CD8-positive, alpha-beta memory T cell (primary cell): ENCODE data around the gene CLEC10A. TPM values are rescaled to one million over a fixed set of nuclear protein-coding genes. Genes with fewer than 3 reads are reported as not detected.
"Not testable (repeated sequence)": the region's sequence is repeated elsewhere in the genome, so short reads cannot be mapped to it uniquely, and the experiment has no call there.

Experiments
- CTCF ChIA-PET: fragments of 350-600 bp; sonication (Branson Sonifier 250); formaldehyde crosslinking; loops from one replicate; lab custom pipeline; 2021; ENCODE audit warnings: antibody characterized with exemption; lab: Charles Lee
- POLR2A ChIA-PET: fragments of 350-600 bp; sonication (Branson Sonifier 250); formaldehyde crosslinking; loops from one replicate; lab custom pipeline; 2021; ENCODE audit warnings: antibody characterized with exemption; lab: Charles Lee
- DNase-seq, 5 donors: peaks; one replicate each; pipeline versions ENCODE4 v3.0.0 to v3.0.0-alpha.2; 2020 to 2022; ENCODE audit warnings: mixed read lengths in 1 of 5
- H3K27ac ChIP-seq: one replicate; pipeline ENCODE4 v1.7.0; 2013; ENCODE audit warnings: low read depth, mild to moderate bottlenecking, low read length, moderate library complexity
- H3K27me3 ChIP-seq: 2 replicates; pipeline ENCODE4 v1.7.0; 2013; ENCODE audit warnings: low read length, mild to moderate bottlenecking; ENCODE audit not compliant: insufficient read depth, poor library complexity, severe bottlenecking
- H3K36me3 ChIP-seq: 2 replicates; pipeline ENCODE4 v1.7.0; 2013; ENCODE audit warnings: mild to moderate bottlenecking, low read length, moderate library complexity; ENCODE audit not compliant: insufficient read depth
- H3K4me1 ChIP-seq: 2 replicates; pipeline ENCODE4 v1.7.0; 2013; ENCODE audit warnings: mild to moderate bottlenecking, low read length, moderate library complexity; ENCODE audit not compliant: insufficient read depth
- H3K4me3 ChIP-seq: 2 replicates; pipeline ENCODE4 v1.7.0; 2013; ENCODE audit warnings: mild to moderate bottlenecking, low read length
- H3K9me3 ChIP-seq: 2 replicates; pipeline ENCODE4 v1.7.0; 2013; ENCODE audit warnings: mild to moderate bottlenecking, low read length
- H3K27ac Mint-ChIP-seq, 8 donors: one replicate each; pipeline ENCODE4 v1.8.0; 2020 to 2021; ENCODE audit warnings: mixed read lengths in 8 of 8, mild to moderate bottlenecking in 6 of 8, inconsistent platforms in 3 of 8, moderate library complexity in 3 of 8
- H3K27me3 Mint-ChIP-seq, 2 donors: one replicate each; pipeline ENCODE4 v1.8.0; 2020 to 2021; ENCODE audit warnings: mixed read lengths in 2 of 2, mild to moderate bottlenecking in 1 of 2, moderate library complexity in 1 of 2
- H3K36me3 Mint-ChIP-seq, 3 donors: one replicate each; pipeline ENCODE4 v1.8.0; 2020 to 2021; ENCODE audit warnings: mixed read lengths in 3 of 3, inconsistent platforms in 1 of 3, mild to moderate bottlenecking in 1 of 3
- H3K4me1 Mint-ChIP-seq, 3 donors: one replicate each; pipeline ENCODE4 v1.8.0; 2020 to 2021; ENCODE audit warnings: mixed read lengths in 3 of 3, inconsistent platforms in 1 of 3, mild to moderate bottlenecking in 1 of 3
- H3K4me3 Mint-ChIP-seq, 7 donors: one replicate each; pipeline ENCODE4 v1.8.0; 2020 to 2021; ENCODE audit warnings: mixed read lengths in 7 of 7, mild to moderate bottlenecking in 6 of 7, moderate library complexity in 4 of 7, inconsistent platforms in 2 of 7
- H3K9me3 Mint-ChIP-seq, 5 donors: one replicate each; pipeline ENCODE4 v1.8.0; 2020 to 2022; ENCODE audit warnings: mixed read lengths in 5 of 5, mild to moderate bottlenecking in 3 of 5, moderate library complexity in 2 of 5, inconsistent platforms in 1 of 5
- polyA plus RNA-seq: library from polyadenylated mRNA; unstranded; fragments of 300-500 nt; fragmentation: Illumina TruSeq; gene quantifications from one replicate; pipeline ENCODE4 v1.2.3, GENCODE V29; 2021
- total RNA-seq, 2 experiments: library from RNA; stranded (reverse); gene quantifications; one replicate each; pipeline ENCODE4 v1.2.3, GENCODE V29; 2021

The CLEC10A gene
- total and polyA plus RNA-seq, 3 experiments from 2014 or later: 0.33 to 0.42 TPM; not detected in 1

DNA sequence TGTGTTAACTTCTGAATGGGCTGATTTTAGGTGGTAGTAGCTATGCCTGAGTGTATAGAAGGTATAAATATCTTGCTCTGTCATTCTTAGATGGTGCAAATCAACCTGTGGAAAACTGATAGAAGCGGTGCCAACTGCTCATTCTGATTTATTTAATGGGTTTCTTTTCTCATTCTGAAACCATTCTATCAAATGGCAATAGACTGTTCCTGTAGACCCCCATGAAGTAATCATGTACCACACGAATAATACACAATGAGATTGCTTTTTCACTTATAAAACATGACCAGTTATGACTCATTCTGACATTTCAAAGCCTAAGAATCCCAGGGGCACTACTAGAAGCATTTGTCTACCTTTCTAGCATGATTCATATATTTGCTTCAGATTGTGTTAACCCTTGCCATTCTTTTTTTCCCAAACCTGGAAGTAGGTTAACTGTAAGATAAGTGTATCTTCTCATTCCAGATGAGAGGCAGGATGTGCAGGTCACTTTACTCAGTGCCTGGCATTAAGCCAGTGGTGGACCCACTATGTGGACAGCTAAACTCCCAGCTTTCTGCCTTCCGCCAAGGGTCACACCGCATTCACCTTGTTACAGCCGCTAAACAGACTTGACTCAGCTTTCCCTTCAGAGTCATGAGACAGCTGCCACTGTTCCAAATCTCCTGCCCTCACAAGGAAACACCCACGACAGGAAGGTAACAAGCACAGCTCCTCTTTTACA lies 19.7 kb downstream of the CLEC10A start:
- Mint-ChIP-seq H3K27ac (no peak overlapping the region), H3K27me3 (peaks cover 14 to 28% of the 10 kb centered on the region in 2 donors), H3K4me1 (no peaks in the 10 kb centered on the region), H3K9me3 (no peaks in the 10 kb centered on the region), H3K4me3 (no peak overlapping the region), H3K36me3 (no peaks in the 10 kb centered on the region)
- CTCF ChIA-PET: no interaction called here
- no peaks in the 10 kb centered on the region for H3K9me3 ChIP-seq
- no peak overlapping the region for H3K27ac ChIP-seq
- no peaks in the 10 kb centered on the region for H3K4me1 ChIP-seq
- H3K4me3 ChIP-seq: no peak overlapping the region
- no peak for DNase-seq
- POLR2A ChIA-PET: no interaction called here
- no peaks in the 10 kb centered on the region for H3K36me3 ChIP-seq
- peaks cover 5% of the 10 kb centered on the region for H3K27me3 ChIP-seq

DNA sequence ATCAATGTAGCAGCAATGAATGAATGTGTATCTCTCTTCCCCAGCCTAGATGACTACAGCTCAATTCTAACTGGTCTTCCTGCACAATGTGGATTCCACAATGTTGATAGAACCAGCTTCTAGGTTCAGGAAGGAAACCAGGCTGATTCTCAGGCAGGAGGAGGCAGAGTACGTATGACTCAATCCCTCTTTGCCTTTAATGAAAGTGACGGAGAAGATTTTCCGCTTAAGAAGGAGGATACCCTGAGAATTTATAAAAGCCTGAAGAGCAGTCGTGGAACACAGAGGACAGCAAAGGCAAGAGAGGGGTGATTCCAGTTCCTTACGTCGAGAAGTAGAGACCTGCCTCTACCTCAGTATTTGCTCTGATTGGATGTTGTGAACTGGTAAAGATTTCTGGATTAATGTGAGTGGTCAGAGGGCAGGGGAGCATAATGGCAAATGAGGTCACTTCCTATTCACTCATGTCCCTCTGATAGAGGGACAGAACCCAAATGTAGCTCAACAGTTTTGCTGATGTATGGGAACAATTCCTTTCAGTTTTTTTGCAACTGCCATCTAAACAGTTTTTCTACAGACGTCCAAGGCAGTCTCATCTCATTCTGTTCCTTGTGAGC lies 21.1 kb downstream of the CLEC10A start:
- H3K4me1 ChIP-seq: no peaks in the 10 kb centered on the region
- Mint-ChIP-seq H3K27ac (no peak overlapping the region), H3K27me3 (peaks cover 9 to 20% of the 10 kb centered on the region in 2 donors), H3K9me3 (no peaks in the 10 kb centered on the region), H3K36me3 (no peaks in the 10 kb centered on the region), H3K4me3 (no peak overlapping the region), H3K4me1 (no peaks in the 10 kb centered on the region)
- ChIA-PET CTCF (interaction anchor here (1.1 kb wide), 1 partner anchor 75 kb away, joined by 4 read pairs; no protein-coding TSS in a partner anchor), POLR2A (no interaction called here)
- no peak overlapping the region for H3K4me3 ChIP-seq
- no peaks in the 10 kb centered on the region for H3K36me3 ChIP-seq
- peaks cover 5% of the 10 kb centered on the region for H3K27me3 ChIP-seq
- H3K27ac ChIP-seq: no peak overlapping the region
- no peaks in the 10 kb centered on the region for H3K9me3 ChIP-seq
- DNase-seq: no peak

DNA sequence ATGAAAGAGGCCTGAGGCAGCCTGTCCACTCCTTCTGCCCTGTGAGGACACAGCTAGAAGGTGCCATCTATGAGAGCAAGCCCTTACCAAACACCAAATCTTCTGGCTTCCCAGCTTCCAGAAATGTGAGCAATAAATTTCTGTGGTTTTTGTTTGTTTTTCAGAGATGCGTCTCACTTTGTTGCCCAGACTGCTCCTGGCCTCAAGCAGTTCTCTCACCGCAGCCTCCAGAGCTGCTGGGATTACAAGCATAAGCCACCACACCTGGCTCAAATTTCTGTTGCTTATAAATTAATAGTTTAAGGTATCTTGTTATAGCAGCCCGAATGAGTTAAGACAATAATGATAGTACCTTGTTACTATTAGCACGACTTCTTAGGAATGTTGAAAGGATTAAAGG lies 23.7 kb downstream of the CLEC10A start:
- DNase-seq: no peak
- peak overlapping the region in 1 of 8 donors; percentile 54 for H3K27ac Mint-ChIP-seq
- Histone ChIP-seq H3K4me1 (no peaks in the 10 kb centered on the region), H3K27ac (no peak overlapping the region), H3K4me3 (no peak overlapping the region), H3K9me3 (no peaks in the 10 kb centered on the region), H3K27me3 (no peaks in the 10 kb centered on the region), H3K36me3 (no peaks in the 10 kb centered on the region)
- peaks cover 6% of the 10 kb centered on the region in 2 donors for H3K27me3 Mint-ChIP-seq
- no peak overlapping the region for H3K4me3 Mint-ChIP-seq
- H3K9me3 Mint-ChIP-seq: no peaks in the 10 kb centered on the region
- H3K36me3 Mint-ChIP-seq: no peaks in the 10 kb centered on the region
- ChIA-PET CTCF (interaction anchor here (1.6 kb wide), 1 partner anchor 11 kb away, joined by 5 read pairs; no protein-coding TSS in a partner anchor), POLR2A (interaction anchor here (0.7 kb wide), 1 partner anchor 26 kb away, joined by 3 read pairs; no protein-coding TSS in a partner anchor)
- peaks cover 0 to 4% (median 3%) of the 10 kb centered on the region in 3 donors for H3K4me1 Mint-ChIP-seq

DNA sequence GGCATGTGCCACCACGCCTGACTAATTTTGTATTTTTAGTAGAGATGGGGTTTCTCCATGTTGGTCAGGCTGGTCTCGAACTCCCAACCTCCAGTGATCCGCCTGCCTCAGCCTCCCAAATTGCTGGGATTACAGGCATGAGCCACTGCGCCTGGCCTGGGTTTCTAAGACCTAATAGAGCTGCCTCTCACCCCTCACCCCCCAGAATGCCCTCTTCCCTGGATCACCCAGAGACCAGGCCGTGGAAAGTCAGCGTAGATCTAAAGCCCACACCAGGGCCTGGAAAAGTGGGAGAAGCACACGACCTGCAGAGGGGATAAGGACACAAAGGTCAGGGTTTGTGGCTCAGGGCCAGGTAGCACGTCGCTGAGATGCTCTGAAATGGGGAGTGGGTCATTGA lies 29.5 kb downstream of the CLEC10A start:
- H3K9me3 Mint-ChIP-seq, DNase-seq, H3K9me3 ChIP-seq, H3K27me3 ChIP-seq, H3K4me3 ChIP-seq, H3K27ac ChIP-seq, H3K4me3 Mint-ChIP-seq, POLR2A ChIA-PET, H3K36me3 ChIP-seq, H3K36me3 Mint-ChIP-seq, H3K27me3 Mint-ChIP-seq: not testable (repeated sequence)
- H3K27ac Mint-ChIP-seq: peak overlapping the region in 2 of 8 donors; percentile 5 to 54
- CTCF ChIA-PET: interaction anchor here (0.6 to 7.0 kb wide), 5 partner anchors 74 to 308 kb away, joined by 3 to 101 read pairs (median 6); no protein-coding TSS in a partner anchor
- H3K4me1 Mint-ChIP-seq: peaks cover 21 to 27% (median 24%) of the 10 kb centered on the region in 3 donors
- H3K4me1 ChIP-seq: peaks cover 18% of the 10 kb centered on the region

DNA sequence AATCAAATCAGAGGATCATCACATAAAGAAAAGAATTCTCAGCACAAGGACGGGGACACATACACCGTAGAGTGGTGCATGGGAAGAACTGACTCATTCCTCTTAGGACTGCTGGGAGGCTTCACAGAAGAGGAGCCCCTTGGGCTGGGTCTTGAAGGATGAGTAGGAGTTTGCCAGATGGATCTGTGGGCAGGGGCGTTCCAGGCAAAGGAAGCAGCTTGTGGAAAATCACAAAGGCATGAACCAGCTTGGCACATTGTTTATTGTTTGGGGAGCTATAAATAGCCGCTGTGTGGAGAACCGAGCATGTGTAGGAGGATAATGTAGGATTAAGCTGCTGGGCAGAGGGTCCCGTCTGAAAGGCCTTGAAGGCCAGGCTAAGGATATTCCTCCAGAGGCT lies 31.1 kb downstream of the CLEC10A start:
- no peaks in the 10 kb centered on the region for H3K27me3 ChIP-seq
- H3K9me3 Mint-ChIP-seq: no peaks in the 10 kb centered on the region
- ChIA-PET CTCF (interaction anchor here (0.9 to 7.0 kb wide), 2 partner anchors 13 to 86 kb away, joined by 3 to 101 read pairs; partner anchors contain the start of gene SLC16A13), POLR2A (no interaction called here)
- no peak for DNase-seq
- H3K27ac Mint-ChIP-seq: peak overlapping the region in 2 of 8 donors; percentile 17 to 23
- H3K36me3 Mint-ChIP-seq: no peaks in the 10 kb centered on the region
- peaks cover 21 to 29% (median 28%) of the 10 kb centered on the region in 3 donors for H3K4me1 Mint-ChIP-seq
- H3K4me3 Mint-ChIP-seq: no peak overlapping the region
- H3K27me3 Mint-ChIP-seq: peaks cover 0 to 2% of the 10 kb centered on the region in 2 donors
- H3K9me3 ChIP-seq: no peaks in the 10 kb centered on the region
- no peak overlapping the region for H3K4me3 ChIP-seq
- H3K4me1 ChIP-seq: peaks cover 18% of the 10 kb centered on the region
- no peak overlapping the region for H3K27ac ChIP-seq
- no peaks in the 10 kb centered on the region for H3K36me3 ChIP-seq

- no peak overlapping the region for H3K4me3 ChIP-seq
- CTCF ChIA-PET: interaction anchor here (0.7 to 1.2 kb wide), 2 partner anchors 89 to 195 kb away, joined by 3 to 6 read pairs; partner anchors contain the start of gene GABARAP
- H3K4me1 Mint-ChIP-seq: peaks cover 21 to 39% (median 30%) of the 10 kb centered on the region in 3 donors
- H3K27me3 ChIP-seq: no peaks in the 10 kb centered on the region
- DNase-seq: no peak
- no peaks in the 10 kb centered on the region for H3K36me3 Mint-ChIP-seq
- H3K36me3 ChIP-seq: no peaks in the 10 kb centered on the region
- peak overlapping the region in 7 of 8 donors; percentile 18 to 96 (median 89) for H3K27ac Mint-ChIP-seq
- no peaks in the 10 kb centered on the region for H3K27me3 Mint-ChIP-seq
- peaks cover 26% of the 10 kb centered on the region for H3K4me1 ChIP-seq
- no peak overlapping the region for H3K27ac ChIP-seq
- peak overlapping the region in 6 of 7 donors; percentile 47 to 93 (median 86) for H3K4me3 Mint-ChIP-seq
- H3K9me3 ChIP-seq: no peaks in the 10 kb centered on the region
- POLR2A ChIA-PET: interaction anchor here (0.6 to 1.0 kb wide), 2 partner anchors 12 to 637 kb away, joined by 3 read pairs; no protein-coding TSS in a partner anchor
- no peaks in the 10 kb centered on the region for H3K9me3 Mint-ChIP-seq
Measured at GRCh38 chr17:7047566-7047965, 32.5 kb downstream of the CLEC10A start.

GRCh38 chr17:7046725-7047397 lies 33.2 kb downstream of the CLEC10A start:
- not testable (repeated sequence) for H3K9me3 ChIP-seq, H3K27me3 Mint-ChIP-seq, H3K36me3 Mint-ChIP-seq, H3K9me3 Mint-ChIP-seq, H3K36me3 ChIP-seq, H3K27me3 ChIP-seq
- Histone ChIP-seq H3K4me3 (peak overlapping the region; percentile 67), H3K27ac (peak overlapping the region; percentile 53), H3K4me1 (peaks cover 30% of the 10 kb centered on the region)
- peak; percentile 56 to 89 (median 77) for DNase-seq
- CTCF ChIA-PET: interaction anchor here (0.7 to 10.0 kb wide), 23 partner anchors 8 to 641 kb away, joined by 3 to 169 read pairs (median 5); partner anchors contain the start of genes GABARAP, RNASEK, SLC16A13 and TP53
- Mint-ChIP-seq H3K4me1 (peaks cover 26 to 43% (median 31%) of the 10 kb centered on the region in 3 donors), H3K4me3 (peak overlapping the region; percentile 78 to 93 (median 87)), H3K27ac (peak overlapping the region; percentile 83 to 96 (median 94))
- POLR2A ChIA-PET: interaction anchor here (1.0 to 2.5 kb wide), 6 partner anchors 11 to 640 kb away, joined by 4 to 21 read pairs (median 6); partner anchors contain the start of genes POLR2A, SLC16A13 and TP53
